Measurements from ENCODE around the gene EHD1.

Gene EHD1

GRCh38 chr11:64871492-64871891, 6.9 kb downstream of the EHD1 start:
- DNase-seq, result no peak

- DNase-seq, result no peak
Observed at GRCh38 chr11:64870893-64871466, 7.4 kb downstream of the EHD1 start.

DNA sequence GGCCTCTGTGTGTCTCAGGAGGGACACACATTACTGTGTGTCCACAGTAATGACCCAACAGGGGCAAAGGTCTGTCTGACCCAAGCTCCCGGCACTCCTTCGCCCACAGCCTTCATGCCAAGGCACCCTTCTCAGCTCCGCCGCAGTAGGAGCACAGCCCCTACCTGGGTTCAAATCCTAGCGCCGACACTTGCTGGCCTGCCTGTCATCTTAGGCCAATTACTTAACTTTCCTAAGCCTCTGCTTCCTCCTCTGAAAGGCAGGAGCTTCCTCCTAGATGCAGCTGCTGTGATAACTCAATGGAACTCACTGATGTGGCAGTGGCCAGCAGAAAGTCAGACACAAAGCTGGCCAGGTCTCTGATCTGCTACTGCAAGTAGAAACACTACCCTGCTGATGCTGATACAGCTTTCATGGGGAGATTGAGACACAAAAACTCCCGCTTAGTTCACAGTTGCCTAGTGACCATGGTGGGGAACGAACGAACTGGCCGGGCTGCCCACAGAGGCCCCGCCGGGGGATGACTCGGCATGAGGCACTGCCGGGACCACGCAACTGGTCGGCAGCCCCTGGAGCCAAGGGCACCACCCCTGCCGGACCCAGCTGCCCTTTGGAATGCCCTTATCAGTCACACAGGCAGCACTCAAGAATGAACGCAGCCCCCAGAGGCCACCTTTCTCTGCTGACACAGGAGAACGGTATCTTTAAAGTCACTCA, 8.1 kb downstream of the EHD1 start:
- DNase-seq, result no peak

- DNase-seq, result no peak
Observed at GRCh38 chr11:64869571-64870175, 8.7 kb downstream of the EHD1 start.

- DNase-seq, result peak; percentile 59
Observed at GRCh38 chr11:64868904-64869570, 9.4 kb downstream of the EHD1 start.

- DNase-seq, result peak; percentile 60
Observed at GRCh38 chr11:64867748-64868462, 10.5 kb downstream of the EHD1 start.

- no peak for DNase-seq
Observed at GRCh38 chr11:64866173-64866491, 12.3 kb downstream of the EHD1 start.

DNA sequence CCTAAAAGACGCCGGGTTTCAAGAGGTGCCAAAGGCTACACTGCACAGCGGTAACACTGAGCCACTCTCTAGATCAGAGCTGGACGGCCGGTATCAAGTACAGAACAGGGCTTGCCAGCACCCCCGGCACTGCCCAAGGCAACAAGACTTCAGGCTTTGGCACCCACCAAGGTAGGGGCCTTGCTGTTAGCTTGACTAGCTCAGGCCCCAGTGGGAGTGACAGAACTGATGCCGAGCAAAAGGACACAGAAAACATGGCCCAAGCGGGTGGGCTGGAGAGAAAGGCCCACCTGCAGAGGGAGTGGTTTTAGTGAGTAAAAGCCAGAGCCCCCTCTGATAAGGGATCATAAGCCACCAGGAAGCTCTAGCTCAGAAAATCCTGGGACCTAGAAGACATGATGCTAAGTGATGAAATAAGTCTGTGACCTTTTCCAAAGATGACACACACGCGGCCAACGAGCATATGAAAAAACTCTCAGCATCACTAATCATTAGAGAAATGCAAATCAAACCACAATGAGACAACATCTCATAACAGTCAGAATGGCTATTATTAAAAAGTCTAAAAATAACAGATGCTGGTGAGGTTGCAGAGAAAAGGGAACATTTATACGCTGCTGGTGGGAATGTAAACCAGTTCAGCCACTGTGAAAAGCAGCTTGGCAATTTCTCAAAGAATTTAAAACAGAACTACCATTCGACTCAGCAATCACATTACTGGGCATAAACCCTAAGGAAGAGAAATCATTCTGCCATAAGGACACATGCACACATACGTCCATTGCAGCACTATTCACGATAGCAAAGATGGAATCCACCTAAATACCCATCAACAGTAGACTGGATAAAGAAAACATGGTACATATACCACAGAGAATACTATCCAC, 12.9 kb downstream of the EHD1 start:
- peak; percentile 73 for DNase-seq

DNA sequence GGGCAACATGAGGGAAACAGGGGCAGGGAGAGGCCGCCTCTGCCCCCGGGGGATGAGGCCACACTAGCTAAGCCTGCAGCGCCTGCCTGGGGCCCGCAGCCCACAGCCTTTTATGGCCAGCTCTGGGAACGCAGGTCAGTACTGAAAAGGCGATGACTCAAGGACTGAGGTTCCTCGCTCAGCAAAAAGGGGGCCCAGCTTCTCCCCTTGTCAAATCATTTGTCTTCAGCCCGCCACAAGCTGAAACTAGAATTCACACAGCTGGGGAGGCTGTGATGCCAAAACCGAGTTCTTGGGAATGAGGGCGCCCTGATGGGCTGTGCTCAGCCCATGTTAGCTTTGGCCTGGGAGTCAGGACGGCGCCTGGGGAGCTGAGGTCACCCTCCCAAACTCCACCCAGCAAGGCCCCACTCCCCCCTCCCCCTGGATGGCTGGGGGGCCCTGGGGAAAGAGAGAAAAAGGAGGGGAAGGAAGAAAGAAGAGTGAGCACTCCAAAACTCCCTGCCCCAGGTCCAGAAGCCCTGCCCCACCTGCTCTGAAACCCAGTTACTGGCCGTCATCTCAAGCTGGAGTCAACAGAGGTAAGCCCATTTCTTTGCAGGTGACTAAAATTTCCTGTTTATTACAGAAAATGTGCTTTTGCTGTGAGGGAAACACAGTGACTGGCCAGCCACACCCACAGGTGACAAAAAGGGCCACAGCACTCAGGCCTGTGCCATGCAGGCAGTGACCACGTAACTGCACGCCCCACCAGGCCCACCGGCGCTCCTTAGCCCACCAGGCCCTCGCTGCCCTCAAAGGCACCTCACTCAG, 13.7 kb downstream of the EHD1 start:
- peak; percentile 83 for DNase-seq

GRCh38 chr11:64864135-64864472, 14.3 kb downstream of the EHD1 start:
- DNase-seq, result no peak

GRCh38 chr11:64863391-64864060, 14.9 kb downstream of the EHD1 start:
- no peak for DNase-seq

DNA sequence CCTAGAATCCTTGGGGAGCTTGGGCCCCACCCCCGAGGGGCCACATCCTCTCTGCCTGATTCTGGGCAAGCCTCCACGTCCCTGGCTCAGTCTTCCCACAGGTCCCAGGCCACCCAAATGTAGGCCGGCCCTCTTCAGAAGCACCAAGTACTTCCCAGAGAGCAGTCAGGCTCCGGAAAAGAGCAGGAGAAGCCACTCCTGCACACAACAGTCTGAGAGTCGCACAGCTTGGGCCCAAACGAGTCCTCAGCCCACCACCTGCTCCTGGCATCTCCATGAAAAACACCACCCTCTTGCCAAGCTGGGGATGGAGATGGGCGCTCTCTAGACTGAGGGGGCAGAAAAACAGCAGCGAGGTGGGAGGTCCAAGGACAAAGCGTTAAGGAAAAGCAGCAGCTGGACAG, 15.4 kb downstream of the EHD1 start:
- no peak for DNase-seq

GRCh38 chr11:64861227-64861975, 17.0 kb downstream of the EHD1 start:
- DNase-seq, result no peak

DNA sequence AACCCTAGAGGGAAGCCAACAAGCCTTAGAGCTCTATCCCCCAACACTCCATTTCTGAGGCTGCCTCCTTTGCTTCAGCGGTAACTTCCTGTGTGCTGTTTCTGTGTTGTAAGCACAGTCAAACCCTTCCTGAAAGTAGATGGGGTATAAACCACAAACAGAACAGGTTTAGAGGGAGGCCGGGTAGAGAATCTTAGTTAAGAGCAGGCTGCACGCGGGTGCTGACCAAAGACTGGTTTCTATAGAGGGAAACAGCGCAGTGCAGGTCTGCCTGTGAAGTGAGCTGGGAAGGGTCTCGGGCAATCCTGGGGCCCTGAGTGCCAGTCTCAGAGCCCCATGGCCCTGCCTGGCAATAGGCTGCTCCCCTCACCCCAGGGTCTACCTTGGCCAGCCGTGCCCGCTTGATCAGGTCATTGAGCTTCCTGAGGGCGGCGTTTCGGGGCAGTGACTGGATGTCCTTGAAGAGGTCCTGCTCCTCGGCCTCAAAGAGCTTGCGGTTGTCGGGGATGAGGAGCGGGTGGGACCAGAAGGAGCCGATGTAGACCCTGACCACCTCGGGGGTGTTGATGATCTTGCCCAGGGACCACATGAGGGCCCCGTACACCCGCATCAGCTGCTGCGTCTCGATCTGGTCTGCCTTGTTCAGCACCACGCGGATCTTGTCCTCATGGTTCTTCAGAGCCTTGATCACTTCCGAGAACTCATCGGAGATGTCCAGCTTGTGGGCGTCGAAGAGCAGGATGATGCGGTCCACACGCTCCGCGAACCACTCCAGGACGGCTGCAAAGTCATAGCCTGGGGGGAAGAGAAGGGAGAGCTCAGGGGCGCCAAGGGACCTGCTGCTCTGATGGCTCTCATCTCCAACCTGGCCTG, 18.6 kb downstream of the EHD1 start:
- peak; percentile 80 for DNase-seq

DNA sequence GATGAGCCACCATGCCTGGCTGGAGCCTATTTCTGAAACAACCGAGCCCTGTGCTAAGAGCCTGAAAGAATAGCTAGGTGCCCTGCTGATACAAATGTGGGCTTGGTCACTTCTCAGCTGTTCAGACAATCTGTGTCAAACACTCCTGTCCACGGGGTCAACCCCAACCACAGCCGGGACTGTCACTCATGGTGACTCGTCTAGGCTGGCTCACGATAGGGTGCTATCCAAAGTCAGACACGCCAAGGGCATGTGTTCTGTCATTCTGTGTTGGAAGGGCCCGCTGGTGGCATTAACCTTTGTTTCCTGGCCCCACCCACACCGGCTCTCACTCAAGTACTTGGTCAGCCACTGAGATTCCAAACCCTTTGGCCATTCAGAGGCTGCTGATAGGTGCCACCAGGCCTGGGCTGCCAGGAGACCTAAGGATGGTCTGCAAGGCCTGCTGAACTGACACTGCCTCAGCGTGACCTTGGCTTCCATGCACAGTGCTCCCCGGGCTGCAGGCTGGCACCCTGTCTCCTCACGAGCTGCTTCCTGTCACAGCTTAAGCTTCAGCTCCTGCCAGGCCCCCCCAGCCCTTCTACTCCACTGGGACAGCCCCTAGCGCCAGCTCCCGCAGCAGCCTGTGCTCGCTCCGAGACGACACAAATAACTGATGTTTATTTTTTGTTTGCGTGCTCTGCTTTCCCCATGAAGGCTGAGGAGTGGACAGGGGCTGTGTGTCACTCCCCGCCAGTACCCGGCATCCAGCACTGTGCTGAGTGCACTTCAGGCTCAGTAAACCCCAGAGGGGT, 19.8 kb downstream of the EHD1 start:
- peak; percentile 74 for DNase-seq

- DNase-seq, result no peak
Observed at GRCh38 chr11:64857485-64857884, 20.9 kb downstream of the EHD1 start.

DNA sequence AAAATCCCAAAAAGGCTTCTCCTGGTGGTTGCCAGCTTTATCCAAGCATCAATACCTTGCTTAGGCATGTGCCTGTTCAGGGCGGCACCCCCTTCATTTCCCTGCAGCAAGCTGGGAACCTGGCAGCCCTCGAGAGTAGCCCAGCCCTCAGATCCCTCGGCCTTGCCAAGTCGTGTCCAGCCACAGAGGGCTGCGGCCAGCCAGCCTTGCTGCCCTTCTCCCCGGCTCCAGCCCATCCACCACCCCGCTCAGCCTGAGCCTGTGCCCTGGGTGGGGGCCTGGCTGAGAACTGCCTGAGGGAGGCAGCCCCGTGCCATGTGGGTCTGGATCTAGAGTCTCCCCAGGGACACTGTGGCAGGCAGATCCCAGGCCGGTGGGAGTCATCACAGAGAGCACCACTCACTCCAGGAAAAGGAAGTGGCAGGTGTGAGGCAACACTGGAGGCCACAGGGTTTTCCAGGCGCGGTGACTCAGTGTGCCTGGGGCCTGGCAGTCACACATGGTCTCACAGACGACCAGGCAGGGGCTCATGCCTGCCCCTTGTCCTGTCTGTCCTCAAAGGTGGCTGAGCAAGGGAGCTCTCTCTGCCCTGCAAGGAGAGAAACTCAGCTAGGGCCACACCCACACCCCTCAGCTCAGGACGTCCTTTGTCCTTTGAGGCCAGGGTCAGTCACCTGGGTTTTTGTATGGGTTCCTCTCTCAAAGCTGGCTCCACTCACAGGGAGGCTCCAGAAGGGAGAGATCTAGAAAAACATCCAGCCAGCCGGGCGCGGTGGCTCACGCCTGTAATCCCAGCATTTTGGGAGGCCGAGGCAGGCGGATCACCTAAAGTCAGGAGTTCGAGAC, 21.8 kb downstream of the EHD1 start:
- DNase-seq, result peak; percentile 87
